K562 (cell line): ENCODE results near the gene ATP5PF. TPM values are rescaled to one million over a fixed set of nuclear protein-coding genes. Genes with fewer than 3 reads are reported as not detected.

ENCODE experiments used
- CHD7 ChIP-seq: fragments of 200-600 bp; sonication (generic); IDR thresholded peaks from one replicate; pipeline ENCODE4 v1.6.1; 2012; ENCODE audit warnings: mild to moderate bottlenecking, low read depth, low read length, inconsistent platforms
- KAT7 ChIP-seq: sonication (generic); formaldehyde crosslinking; IDR thresholded peaks from 2 replicates; pipeline ENCODE4 v1.8.0; 2022; ENCODE audit warnings: missing genetic modification reagents, mild to moderate bottlenecking, borderline replicate concordance
- RCOR1 ChIP-seq, 2 experiments: IDR thresholded peaks; 2 replicates each; pipeline ENCODE4 v1.6.1; 2012; ENCODE audit warnings: low read depth in 2 of 2, low read length in 2 of 2, borderline replicate concordance in 1 of 2, improper control_type of control experiment in 1 of 2
- THAP7 ChIP-seq: fragments of 250-450 bp; sonication (Bioruptor Pico); IDR thresholded peaks from 2 replicates; pipeline ENCODE4 v1.5.0; 2021
- polyA plus RNA-seq, 8 experiments: library from polyadenylated mRNA; depleted of rRNA in 4 of 8; stranded (reverse) in 5 of 8; unstranded in 3 of 8; fragments of >200 nt; fragmentation: Nextera tagmentation in 2 of 8; fragmentation: Illumina TruSeq in 1 of 8; extraction: Ambion mirVana in 2 of 8; extraction: Trizol in 1 of 8; gene quantifications; 2 replicates each; pipeline versions ENCODE4 v1.2.1 to v1.2.3, GENCODE V29; 2011 to 2014; ENCODE audit warnings: inconsistent platforms in 1 of 8, missing spikeins in 1 of 8
- total RNA-seq, 7 experiments: library from RNA; depleted of rRNA in 6 of 7; stranded (reverse); fragments of >200 nt in 6 of 7; fragmentation: Illumina TruSeq in 2 of 7; extraction: Trizol in 2 of 7; gene quantifications; 2 replicates each; pipeline versions ENCODE4 v1.2.1 to v1.2.3, GENCODE V29; 2011 to 2021; ENCODE audit warnings: low replicate concordance in 1 of 7

ATP5PF gene
- total and polyA plus RNA-seq, 9 of the 15 experiments (the other 6 are each of a cell fraction or from before 2014, with no cell fraction given) = 242 to 2,488 (median 533) TPM

GRCh38 chr21:25735646-25736597 lies 1.2 kb upstream of the ATP5PF start (continued):
- TF ChIP-seq THAP7 (CRISPR knock-in tag) (no peak), KAT7 (CRISPR knock-in tag) (0 out of 2 replicates have a peak, but pooled peaks have one; percentile 19), RCOR1 (IDR thresholded peaks at IDR 0.05; ENCODE audit: borderline replicate concordance in 1 of 2, low read depth in 2 of 2, low read length in 2 of 2) (peak; percentile 49 to 96; a peak in 3 of 4 replicates), CHD7 (no peak)
